Left hindlimb (tissue), 1 donor: Measurements from ENCODE around the gene ZBTB38.

ENCODE experiments used
- DNase-seq: peaks from one replicate; pipeline ENCODE4 v3.0.0-alpha.2; 2018

ZBTB38 gene

DNA sequence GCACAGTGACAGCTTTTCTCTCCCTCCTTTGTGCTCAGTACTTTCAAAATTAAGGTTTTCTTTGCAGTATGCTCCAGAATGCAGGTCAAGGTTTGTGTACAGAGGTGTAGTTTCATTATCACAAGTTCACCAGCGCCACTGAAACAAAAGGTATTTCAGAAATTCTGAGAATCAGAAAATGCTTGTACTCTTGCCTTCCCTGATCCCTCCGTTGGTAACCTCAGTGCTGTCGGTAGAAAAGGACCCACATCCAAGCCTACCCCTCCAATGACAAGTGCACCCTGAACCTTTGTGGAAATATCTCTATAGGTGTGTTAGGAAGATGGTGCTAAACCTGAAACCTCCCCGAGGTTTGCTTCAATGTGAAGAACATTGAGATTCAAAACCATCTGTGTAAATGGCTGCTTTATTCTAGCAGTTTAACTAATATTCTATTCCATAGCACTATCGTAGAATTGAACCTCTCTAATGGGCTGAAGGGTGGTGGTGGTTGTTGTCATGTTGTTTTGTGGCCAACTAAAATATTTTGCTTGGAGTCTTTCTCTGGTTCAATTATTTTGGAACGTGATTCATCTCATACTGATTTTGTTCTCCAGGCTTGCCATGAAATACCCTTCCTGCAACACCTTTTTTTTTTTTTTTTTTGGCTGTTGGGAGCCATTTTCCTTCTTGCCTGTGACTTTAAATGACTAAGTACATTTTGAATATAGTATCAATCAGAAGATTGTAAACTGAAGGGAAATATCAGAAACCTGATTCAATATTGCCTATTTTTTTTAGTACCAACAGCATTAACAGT is 20.7 kb downstream of the ZBTB38 start:
- DNase-seq, result no peak

DNA sequence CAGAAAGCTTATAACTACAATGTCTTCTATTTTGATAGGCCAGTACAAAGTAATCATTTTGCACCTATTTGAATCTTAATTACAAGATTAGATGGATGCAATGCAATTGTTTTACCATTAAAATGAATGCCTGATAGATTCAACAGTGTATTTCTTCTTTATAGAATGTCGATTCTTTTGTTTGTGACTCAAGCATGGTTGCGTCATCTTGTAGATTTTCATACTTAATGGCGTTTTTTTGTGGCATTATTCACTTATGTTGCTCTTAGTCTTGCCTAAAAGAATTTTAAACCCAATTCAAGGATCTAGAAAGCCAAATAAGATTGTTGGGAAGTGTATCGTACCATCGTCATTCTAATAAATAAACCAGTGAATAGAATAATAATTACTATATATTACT is 21.4 kb downstream of the ZBTB38 start:
- no peak for DNase-seq

DNA sequence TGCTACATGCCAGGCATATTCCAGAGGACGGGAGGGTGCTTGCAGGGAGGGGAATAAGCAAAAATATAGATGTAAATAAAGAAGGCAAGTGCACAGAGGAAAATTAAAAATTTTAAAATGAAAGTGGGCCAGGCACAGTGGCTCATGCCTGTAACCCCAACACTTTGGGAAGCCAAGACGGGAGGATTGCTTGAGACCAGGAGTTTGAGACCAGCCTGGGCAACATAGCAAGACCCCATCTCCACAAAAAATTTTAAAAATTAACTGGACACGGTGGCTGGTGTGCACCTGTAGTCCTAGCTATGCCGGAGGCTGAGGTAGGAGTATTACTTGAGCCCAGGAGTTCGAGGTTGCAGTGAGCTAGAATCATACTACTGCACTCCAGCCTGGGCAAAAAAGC is 22.4 kb downstream of the ZBTB38 start:
- no peak for DNase-seq

DNA sequence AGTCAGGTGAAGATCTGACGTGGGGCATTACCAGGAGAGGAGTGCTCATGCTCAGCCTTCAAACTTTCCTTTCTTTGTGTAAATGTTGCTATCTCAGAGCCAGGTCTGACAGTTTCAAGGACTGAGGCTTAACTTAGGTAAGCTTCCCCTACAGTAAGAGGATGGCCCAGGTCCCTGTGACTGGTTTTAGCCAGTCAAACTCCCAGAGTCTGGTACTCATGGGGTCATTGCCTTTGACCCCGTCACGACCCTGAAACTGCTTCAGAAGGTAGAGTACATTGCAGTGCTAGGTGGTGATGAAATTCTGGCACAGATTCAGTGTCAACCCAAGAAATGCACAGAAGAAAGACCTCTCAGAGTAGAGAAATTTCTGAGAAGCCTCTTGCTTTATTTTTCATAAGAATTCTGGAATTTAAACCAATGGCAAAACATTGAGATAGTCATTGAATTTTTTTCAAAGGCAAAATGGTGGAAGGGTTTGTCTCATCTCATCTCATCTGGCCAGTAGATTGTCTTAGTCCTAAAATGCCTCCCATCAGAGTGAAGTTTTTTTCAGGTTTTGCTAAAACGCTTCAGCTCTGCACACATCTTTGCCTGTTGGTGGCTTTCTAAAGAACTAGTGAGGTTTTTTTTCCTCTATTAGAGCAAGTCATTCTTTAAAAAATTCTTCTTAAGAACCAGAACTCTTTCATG is 23.1 kb downstream of the ZBTB38 start:
- DNase-seq, result no peak

DNA sequence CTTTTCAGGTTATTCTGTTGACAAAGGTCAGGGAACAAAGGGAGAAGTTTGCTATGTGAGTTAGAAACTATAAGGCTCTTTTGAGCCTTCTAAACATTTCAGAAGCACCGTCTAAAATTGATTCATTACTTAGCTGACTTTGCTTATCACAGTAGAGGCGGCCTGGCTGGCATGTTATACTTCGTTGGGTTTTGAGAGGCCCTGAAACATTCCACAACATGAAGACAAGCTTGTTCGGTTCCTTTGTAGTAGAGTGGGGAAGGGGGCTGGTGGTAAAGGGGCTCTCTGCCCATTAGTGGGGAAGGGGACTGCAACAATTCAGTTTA is 23.6 kb downstream of the ZBTB38 start:
- no peak for DNase-seq

DNA sequence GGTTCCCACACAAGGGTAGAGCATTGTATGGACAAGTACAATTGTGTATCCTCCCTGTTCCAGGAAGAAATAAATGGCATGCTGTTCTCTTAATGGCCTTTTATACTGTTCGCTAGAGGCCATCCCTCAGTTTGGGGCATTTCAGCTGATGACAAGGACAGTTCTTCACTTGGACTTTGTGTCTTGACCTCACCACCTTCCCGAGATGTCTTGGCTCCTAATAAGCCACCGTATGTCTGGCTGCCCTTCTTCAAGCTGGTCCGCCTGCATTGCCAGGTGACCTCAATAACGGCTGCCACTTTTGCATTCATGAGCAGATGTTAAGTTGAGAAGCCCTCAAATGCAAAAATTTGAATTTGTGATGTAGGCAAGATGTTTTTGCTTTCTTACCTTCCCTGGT is 24.1 kb downstream of the ZBTB38 start:
- DNase-seq, result no peak

DNA sequence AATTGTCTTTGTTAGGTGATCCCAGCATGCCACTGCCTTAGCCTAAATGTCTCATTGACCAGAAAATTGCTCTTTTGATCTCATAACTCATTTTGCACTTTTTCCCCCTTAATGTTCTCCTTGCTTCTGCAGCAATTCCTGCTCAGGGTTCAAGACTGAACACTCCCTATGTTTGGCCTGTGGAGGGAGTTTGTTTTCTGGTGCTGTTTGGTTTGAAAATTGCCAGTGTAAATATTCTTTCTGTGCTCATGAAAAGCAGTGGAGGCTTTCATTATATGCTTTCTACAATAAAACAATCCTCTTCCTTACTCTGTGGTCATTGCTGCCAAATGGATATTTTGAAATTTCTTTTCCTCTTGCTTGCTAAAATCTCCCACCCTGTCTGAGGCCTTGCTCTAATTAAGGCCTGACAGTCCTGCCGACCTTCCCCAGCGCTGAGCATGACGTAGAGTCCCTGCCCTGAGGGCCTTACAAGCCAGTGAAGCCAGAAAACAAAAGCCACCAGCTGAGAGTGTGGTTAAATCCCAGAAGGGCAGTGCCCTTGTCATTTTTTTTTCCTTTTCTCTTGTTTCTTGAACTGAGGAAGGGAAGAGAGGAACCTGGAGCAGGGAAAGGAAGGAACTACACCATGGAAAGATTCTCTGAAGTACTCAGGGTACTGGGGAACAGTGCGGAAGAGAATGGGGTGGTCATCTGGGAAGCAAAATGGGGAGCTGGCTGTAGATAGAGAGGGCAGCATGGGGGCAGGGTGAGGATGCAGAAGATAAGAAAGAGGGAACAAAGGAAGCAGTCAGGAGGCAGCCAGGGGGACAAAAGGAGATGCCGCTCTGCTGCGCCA is 24.8 kb downstream of the ZBTB38 start:
- peak; percentile 52 for DNase-seq

DNA sequence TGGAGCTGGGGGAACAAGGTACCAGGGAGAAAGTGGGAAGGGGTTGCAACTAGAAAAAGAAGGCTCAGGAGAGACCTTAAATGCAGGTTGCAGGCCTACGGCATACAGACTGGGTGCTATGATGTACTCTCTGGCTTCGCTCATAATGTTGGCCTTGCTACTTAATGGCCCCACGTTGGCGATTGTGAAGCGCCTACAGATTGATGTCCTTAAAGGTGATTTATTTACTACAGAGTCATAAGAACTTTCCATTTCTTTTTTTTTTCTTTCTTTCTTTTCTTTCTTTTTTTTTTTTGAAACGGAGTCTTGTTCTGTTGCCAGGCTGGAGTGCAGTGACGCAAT is 25.4 kb downstream of the ZBTB38 start:
- DNase-seq, result no peak

DNA sequence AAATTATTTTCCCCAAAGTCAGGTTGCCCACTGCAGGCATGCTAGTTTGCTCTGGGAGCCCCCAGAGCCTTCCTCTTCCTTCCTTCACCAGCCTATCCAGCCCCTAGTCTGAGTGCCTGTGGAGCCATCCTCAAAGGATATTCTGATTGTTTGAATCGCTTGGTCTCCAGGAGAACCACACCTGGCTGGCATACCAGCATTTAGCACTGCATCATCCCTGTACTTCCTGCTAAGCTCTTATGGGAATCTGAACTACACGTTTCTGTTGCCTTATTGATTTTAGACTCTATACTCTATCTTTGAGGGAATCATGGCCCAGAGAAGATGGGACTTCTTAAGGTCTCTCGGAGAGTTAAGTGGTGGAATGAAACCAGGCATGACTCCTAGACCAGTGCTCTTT is 26.3 kb downstream of the ZBTB38 start:
- no peak for DNase-seq

DNA sequence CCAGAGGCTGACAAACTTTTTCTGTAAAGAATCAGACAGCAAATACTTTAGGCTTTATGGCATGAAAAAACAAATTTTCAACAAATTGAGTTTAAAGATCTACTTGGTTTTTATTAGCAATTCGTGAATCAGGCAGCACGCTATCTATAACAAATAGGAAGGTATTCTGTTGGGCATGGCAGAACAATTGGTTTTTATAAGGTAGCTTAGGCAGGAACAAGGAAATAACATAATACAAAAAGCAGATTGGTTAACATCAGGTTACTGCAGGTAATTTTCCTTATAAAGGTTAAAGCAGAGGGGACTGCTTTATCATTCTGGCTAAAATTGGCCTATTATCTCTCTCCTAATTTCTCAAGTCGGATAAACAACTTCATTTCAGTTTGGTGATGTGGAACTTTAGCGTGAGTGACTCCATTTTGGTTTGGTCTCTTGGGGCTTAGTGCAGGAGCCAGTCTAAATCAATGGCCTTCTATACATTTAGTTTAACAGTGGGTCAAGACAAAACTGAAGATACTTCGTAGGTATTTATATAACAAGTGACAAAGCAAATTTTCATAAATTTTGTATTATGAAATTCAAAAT is 26.8 kb downstream of the ZBTB38 start:
- no peak for DNase-seq

DNA sequence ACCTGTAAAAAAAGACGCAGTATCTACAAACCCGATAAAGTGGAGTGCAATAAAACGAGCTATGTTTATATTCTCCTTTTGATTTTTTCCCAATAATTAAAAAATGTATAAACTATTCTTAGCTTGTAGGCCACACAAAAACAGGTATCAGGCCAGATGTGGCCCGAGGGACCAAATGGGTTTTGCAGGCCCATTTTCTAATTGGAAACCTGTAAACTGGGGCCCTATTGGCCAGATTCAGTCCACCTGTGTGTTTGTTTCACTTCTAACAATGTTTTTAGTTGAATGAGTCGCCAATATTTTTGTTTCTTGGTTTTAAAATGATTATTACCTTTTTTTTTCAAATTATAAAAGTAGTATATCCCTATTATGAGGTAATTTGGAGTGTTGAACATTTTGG is 29.7 kb downstream of the ZBTB38 start:
- DNase-seq, result no peak

DNA sequence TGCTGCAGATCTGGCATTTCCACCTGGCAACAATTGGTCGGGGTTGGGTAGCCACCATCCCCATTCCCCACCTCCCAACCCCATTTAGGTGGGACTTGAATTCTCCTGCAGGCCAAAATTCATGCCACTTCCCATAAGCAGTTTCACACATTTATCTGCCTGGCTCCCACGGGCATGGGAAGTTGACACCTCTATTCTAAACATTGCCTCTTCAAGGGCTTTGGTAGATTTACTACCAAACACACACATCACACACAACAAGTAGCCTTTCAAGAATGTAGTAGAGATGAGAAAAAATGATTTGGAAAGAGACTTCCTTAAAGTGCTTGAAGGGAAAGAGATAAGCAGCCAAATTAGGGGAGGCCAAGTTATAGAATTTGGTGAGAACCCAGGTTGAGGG is 30.9 kb downstream of the ZBTB38 start:
- no peak for DNase-seq

DNA sequence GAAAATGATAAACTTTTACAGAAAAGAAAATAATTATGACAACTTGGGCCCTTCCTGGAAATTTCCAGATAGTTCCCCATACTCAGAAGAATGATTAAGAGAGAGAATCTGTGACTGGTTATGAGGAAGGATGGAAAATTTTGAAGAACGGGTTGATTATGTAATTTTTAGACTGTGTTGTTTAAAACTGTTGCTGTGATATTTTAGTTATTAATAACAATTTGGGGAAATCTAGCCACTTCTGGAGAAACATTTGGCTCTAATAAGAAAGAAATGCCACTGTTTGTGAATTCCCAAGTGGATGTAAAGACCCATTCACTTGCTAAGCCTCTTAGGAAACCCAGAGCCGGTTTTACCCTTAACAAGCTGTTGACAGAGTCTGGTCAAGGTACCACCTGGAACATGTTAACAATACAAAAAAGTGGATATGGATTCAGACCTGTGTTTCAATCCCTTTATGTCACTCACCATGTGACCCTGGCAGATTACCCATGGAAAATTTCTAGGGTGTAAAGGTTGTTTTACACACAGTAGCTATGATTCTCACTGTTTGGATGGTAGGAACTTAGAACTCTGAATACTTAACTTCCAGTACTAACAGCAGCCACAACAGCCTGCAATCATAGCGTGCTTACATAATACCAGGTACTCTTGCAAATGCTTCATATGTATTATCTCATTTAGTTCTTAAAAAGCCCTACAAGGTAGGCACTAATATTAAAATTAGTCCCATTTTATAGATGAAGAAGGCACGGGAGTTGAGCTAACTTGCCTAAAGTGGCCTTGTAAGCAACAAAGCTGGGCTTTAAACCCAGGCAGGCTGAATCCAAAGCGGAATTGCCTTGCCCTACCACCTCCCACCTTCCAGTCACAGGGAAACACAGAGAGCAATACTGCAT is 32.0 kb downstream of the ZBTB38 start:
- DNase-seq, result no peak

DNA sequence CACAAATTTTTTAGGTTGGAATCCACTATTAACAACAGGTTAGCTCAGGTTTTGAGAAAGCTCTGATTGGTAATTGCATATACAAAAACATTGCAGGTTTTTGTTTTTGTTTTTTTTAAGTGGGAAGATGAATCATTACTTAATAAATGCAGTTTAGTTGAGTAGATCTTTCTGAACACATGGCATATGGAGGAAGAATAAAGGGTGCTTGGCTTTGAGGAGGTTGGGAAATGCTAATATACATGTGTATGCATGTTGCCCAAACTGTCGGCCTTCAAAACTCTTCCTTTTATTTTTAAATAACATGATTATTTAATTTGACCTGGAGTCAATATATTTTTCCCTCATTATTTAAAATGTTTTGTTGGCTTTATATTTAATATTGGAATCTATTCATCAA is 32.8 kb downstream of the ZBTB38 start:
- DNase-seq, result no peak

DNA sequence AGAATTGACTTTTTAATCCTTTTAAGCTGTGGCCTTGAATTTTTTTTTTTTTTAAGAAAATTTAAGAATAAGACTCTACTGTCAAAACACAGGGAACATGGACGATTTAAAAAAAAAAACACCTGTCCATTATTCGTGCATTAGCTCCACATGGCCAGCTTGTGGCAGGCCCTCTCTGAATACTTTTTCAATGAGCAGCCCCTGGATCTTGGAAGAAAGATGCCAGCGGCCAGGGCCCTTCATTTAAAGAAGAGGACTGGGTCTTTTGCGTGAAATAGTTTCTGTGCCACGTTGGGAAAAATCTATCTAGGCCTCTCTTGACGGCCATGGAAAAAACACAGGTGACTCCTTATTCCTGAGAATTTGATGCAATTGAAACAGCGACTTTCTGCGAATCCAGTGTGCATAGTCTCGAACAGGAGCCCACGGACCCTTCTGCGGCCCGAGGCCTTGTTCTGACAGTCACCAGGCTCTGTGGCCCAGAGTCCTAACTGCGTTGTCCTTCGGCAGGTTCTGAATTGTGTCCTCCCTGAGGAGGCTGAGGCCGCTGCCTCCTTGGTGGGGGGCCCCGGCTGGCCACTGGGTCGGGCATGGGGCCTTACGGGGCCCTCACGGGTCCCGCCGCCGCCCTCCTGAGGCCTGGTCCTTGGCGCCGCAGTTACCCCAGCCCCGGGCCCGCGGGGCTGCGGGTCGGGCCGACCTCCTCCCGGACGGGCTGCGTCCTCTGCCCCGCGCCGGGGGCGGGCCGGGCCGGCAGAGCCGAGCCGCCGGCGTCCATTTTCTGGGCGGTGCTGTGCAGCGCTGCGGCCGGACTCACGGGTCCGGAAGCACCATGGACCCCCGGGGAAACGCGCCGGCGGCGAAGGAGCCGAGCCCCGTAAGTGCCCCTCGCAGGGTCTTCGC is 33.5 kb downstream of the ZBTB38 start:
- DNase-seq, result peak; percentile 69

DNA sequence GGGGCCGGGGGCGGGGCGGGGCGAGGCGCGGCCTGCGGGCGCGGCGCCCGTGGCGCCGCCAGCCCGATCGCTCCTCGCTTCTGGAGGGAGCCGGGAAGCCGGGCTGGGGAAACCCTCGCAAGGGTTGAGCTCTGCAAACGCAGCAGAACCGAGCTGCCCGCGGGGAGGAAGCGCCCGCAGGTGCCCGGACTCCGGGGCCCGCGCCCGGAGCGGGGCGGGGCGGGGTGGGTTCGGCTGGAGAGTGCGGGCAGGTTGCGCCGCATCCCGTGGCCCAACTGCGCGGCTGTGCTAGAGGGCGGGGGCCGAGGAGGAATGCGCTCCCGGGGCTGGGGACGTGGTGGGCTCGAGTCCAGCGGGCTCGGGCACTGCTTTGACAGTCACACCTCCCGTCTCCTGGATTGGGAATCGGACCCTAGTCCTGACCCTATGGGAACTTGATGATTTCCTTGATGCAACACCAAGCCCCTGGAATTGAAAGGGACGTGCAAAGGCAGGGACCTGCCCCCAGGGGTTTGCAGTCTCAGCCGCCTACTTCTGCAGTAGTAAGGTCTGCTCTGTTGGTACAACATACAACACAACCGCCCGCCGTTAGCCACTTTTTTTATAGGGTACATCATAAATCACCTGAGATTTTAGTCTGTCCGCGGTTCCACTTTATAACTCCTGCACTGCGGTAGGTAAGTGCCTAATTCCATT is 34.3 kb downstream of the ZBTB38 start:
- peak; percentile 75 for DNase-seq

DNA sequence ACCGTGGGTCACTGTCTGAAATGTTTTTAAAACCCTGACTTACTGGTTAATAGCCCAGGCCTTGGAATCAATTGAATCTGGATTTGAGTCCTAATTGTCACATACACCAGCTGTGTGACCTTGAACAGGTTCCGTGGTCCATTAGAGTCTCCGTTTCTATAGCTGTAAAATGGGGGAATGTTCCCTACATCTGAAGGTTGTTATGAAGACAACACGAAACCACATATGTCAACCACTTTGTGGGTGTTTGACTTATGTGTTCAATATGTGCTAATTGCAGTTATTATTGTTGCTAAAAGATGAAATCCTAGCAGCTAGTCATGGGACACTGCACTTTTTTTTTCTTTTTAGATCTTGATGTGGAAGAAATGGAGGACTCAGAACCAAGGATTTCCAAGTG is 35.3 kb downstream of the ZBTB38 start:
- no peak for DNase-seq

DNA sequence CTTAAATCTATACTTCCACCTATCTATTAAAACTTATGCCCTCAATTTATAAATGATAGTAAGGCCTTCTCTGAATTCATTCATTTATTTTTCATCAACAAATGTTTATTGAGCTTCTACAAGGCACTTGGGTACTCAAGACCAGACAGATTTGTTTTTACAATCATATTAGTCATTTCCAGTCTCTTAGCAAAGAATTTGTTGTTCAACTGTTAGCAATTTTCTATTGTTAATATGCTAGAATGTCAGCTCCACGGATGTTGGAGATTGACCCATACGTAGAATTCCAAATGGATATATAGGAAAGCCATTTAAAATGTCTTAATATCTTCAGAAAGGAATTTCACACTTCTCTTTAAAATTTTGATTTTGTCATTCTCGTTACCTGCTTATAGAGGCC is 36.7 kb downstream of the ZBTB38 start:
- DNase-seq, result no peak

DNA sequence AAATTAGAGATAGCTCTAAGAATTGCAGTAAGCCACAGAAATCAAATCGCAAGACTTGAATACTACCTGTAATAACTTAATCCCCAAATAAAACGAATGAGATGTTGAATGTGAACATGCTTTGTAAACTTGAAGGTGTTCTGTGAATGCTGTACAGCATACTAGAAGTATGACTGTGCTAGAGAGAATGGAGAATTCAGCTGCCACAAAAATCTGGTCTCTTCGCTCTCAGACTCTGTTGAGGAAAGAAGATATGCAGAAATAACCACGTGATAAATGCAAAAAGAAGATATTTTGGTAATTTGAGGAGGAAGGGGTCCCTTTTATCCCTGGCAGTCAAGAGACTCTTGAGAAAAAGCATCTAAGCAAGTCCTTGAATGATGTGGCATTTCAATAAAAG is 37.3 kb downstream of the ZBTB38 start:
- no peak for DNase-seq

DNA sequence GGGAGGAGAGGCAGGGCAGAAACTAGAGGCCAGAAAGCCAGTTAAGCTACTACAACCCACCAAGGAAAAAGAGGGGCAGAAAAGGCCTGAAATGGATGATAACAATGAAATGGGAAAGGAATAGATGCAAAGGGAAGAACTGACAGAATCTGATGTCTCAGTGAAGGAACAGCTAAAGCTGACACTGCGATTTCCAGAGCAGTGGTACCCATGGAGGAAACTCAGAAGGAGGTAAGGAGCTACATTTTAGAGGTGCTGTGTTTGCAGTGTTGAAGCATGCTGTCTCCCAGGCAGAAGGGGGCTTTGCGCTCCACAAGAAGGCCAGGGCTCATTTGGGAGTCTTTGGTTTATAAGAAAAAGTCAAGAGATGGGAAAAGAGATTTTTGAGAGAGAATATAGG is 38.0 kb downstream of the ZBTB38 start:
- no peak for DNase-seq

DNA sequence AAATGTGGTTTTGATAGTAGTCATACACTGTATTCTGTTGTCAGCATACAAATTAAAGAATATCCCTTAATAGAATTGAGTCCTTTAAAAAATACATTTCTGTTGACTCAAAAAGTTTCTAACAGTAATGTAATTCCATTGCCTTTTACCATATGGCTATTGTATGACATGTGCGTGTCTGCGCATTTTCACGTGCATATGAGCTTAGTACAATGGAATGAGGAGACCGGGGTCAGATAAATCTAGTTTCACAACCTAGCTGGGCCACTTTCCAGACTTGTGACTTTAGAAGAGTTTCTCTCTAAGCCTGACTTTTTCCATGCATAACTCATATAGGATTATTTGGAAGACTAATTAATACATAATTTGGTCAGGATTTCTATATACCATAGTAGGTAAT is 38.7 kb downstream of the ZBTB38 start:
- DNase-seq, result no peak
